Neural progenitor cell (in vitro differentiated cells): Measurements from ENCODE around the gene C1QTNF7.

ENCODE experiments used
- CTCF ChIP-seq: fragments of 200-600 bp; sonication (generic); IDR thresholded peaks from 2 replicates; pipeline ENCODE4 v1.5.1; 2017; ENCODE audit warnings: antibody characterized with exemption, mild to moderate bottlenecking
- EZH2phosphoT487 ChIP-seq: fragments of 200-600 bp; sonication (generic); IDR thresholded peaks from 2 replicates; pipeline ENCODE4 v1.6.1; 2017; ENCODE audit warnings: antibody characterized with exemption

GRCh38 chr4:15488136-15488535 lies 60.3 kb downstream of the C1QTNF7 start:
- TF ChIP-seq CTCF = no peak
- TF ChIP-seq EZH2phosphoT487 = no peak
